HEK293T (cell line): ENCODE measurements around the gene RSPH3.

Experiments used
- CTCF ChIA-PET: fragments of 350-600 bp; formaldehyde crosslinking; extraction: SDS; loops from one replicate; lab custom pipeline; 2021; ENCODE audit warnings: antibody characterized with exemption, inconsistent platforms; lab: Yijun Ruan, JAX
- POLR2A ChIA-PET: fragments of 350-600 bp; formaldehyde crosslinking; extraction: SDS; loops from one replicate; lab custom pipeline; 2020; ENCODE audit warnings: antibody characterized with exemption, inconsistent platforms; lab: Yijun Ruan, JAX
- DNase-seq: peaks from one replicate; pipeline ENCODE4 v3.0.0; 2012; ENCODE audit warnings: mixed read lengths; ENCODE audit errors: extremely low spot score
- ARNT ChIP-seq: fragments of 450-650 bp; IDR thresholded peaks from 2 replicates; pipeline ENCODE4 v1.6.1; 2017; ENCODE audit warnings: mild to moderate bottlenecking
- BHLHE40 ChIP-seq: fragments of 450-650 bp; IDR thresholded peaks from 2 replicates; pipeline ENCODE4 v1.6.1; 2016; ENCODE audit warnings: mild to moderate bottlenecking, moderate library complexity, borderline replicate concordance
- CTBP1 ChIP-seq: fragments of 450-650 bp; IDR thresholded peaks from 2 replicates; pipeline ENCODE4 v1.6.1; 2016; ENCODE audit warnings: borderline replicate concordance
- ELF4 ChIP-seq: fragments of 450-650 bp; IDR thresholded peaks from 2 replicates; pipeline ENCODE4 v1.6.1; 2017; ENCODE audit warnings: antibody characterized with exemption
- FOXA1 ChIP-seq: fragments of 450-650 bp; IDR thresholded peaks from 2 replicates; pipeline ENCODE4 v1.6.1; 2016; ENCODE audit warnings: mild to moderate bottlenecking
- FOXK2 ChIP-seq: fragments of 450-650 bp; IDR thresholded peaks from 2 replicates; pipeline ENCODE4 v1.6.1; 2016; ENCODE audit warnings: mild to moderate bottlenecking
- FOXM1 ChIP-seq: fragments of 450-650 bp; IDR thresholded peaks from 2 replicates; pipeline ENCODE4 v1.6.1; 2017; ENCODE audit warnings: mild to moderate bottlenecking, borderline replicate concordance
- HDGF ChIP-seq: fragments of 450-650 bp; IDR thresholded peaks from 2 replicates; pipeline ENCODE4 v1.6.1; 2017; ENCODE audit warnings: antibody characterized with exemption, borderline replicate concordance
- L3MBTL2 ChIP-seq: fragments of 450-650 bp; conservative IDR thresholded peaks from 2 replicates; pipeline ENCODE4 v1.6.1; 2016; ENCODE audit warnings: mild to moderate bottlenecking
- LEF1 ChIP-seq: fragments of 450-650 bp; IDR thresholded peaks from 2 replicates; pipeline ENCODE4 v1.6.1; 2017; ENCODE audit warnings: mild to moderate bottlenecking, borderline replicate concordance
- NFRKB ChIP-seq: fragments of 450-650 bp; IDR thresholded peaks from 2 replicates; pipeline ENCODE4 v1.6.1; 2016; ENCODE audit warnings: mild to moderate bottlenecking, moderate library complexity
- PKNOX1 ChIP-seq: fragments of 450-650 bp; IDR thresholded peaks from 2 replicates; pipeline ENCODE4 v1.6.1; 2016
- SP1 ChIP-seq: fragments of 450-650 bp; IDR thresholded peaks from 2 replicates; pipeline ENCODE4 v1.6.1; 2017
- SUZ12 ChIP-seq: fragments of 450-650 bp; IDR thresholded peaks from 2 replicates; pipeline ENCODE4 v1.6.1; 2016; ENCODE audit warnings: mild to moderate bottlenecking
- TARDBP ChIP-seq: fragments of 450-650 bp; IDR thresholded peaks from 2 replicates; pipeline ENCODE4 v1.6.1; 2016
- ZNF384 ChIP-seq: fragments of 450-650 bp; IDR thresholded peaks from 2 replicates; pipeline ENCODE4 v1.6.1; 2016

The RSPH3 gene

DNA sequence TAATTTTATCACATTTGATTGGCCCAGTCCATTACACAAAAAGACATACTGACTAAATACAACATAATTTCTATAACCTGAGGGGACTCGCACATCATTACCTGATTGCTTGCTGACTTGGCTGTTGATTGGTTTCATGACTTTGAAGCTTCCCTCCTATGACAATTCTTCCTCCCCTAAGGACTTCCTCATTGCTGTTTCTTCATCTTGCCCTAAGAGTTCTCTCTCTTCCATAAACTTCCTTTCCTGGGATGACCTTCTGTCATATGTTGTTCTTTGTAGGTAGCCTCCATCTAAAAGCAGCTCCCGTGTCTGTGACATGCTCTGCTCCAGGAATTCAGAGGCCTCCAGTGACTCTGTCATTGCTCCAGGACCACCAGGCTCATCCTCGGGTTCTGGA is 22.6 kb downstream of the RSPH3 start:
- ChIA-PET POLR2A (no interaction called here), CTCF (interaction anchor here (1.1 to 1.2 kb wide), 2 partner anchors 184 to 258 kb away, joined by 3 read pairs; no protein-coding TSS in a partner anchor)
- TF ChIP-seq CTBP1 (no peak), HDGF (no peak), NFRKB (no peak), LEF1 (no peak), SUZ12 (no peak)
- DNase-seq, result no peak

GRCh38 chr6:158972241-158973233 is 27.5 kb downstream of the RSPH3 start:
- DNase-seq, result peak; percentile 44
- TF ChIP-seq BHLHE40 (no peak), FOXM1 (no peak), FOXK2 (no peak), TARDBP (no peak), ZNF384 (no peak), L3MBTL2 (no peak), SP1 (no peak), NFRKB (no peak)
- POLR2A ChIA-PET, result no interaction called here
- CTCF ChIA-PET, result interaction anchor here (0.6 to 1.7 kb wide), 9 partner anchors 14 to 271 kb away, joined by 3 to 7 read pairs (median 4); no protein-coding TSS in a partner anchor

DNA sequence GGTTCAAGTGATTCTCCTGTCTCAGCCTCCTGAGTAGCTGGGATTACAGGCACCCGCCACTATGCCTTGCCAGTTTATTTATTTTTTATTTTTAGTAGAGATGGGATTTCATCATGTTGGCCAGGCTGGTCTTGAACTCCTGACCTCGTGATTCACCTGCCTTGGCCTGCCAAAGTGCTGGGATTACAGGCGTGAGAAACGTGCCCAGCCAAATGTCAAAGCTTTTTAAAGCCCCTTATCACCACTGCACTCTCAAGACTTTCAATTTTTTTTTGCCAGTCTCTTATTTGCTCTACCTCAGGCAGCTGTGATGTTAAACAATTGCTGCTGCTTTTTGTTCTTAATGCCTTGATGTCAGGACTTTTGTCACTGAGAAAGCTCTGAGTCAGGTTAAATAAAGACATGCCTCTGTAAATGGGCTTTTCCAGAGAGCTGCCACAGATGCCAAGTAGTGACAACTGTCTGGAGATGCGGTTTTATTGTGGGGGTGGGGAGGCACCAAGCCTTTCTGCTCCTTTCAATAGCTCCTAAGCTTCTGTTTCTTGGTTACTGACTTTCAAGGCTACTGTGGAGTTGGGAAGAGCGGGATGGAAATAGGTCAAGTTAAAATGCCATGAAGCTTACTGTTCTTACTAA is 29.2 kb downstream of the RSPH3 start:
- CTCF ChIA-PET, result interaction anchor here (1.1 to 1.6 kb wide), 3 partner anchors 11 to 252 kb away, joined by 3 to 4 read pairs (median 4); no protein-coding TSS in a partner anchor
- DNase-seq, result no peak
- POLR2A ChIA-PET, result no interaction called here
- TF ChIP-seq SP1 (no peak), FOXM1 (no peak), BHLHE40 (no peak), TARDBP (no peak), CTBP1 (no peak), PKNOX1 (no peak), L3MBTL2 (no peak), LEF1 (no peak)

DNA sequence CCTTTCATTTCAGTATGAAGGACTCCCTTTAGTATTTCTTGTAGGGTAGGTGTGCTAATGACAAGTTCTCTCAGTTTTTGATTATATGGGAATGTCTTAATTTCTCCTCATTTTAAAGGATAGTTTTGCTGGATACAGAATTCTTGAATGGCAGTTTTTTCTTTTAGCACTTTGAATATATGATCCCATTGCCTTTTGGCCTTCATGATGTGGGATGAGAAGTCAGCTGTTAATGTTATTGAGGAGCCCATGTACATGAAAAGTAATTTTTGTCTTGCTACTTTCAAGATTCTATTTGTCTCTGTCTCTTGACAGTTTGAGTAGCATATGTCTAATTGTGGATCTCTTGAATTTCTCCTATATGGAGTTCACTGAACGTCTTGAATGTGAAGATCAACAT is 30.9 kb downstream of the RSPH3 start:
- ChIA-PET POLR2A (no interaction called here), CTCF (no interaction called here)
- no peak for TF ChIP-seq SP1
- TF ChIP-seq ARNT, result no peak
- TF ChIP-seq ELF4, result no peak
- TF ChIP-seq SUZ12, result no peak
- TF ChIP-seq FOXK2, result no peak
- no peak for TF ChIP-seq BHLHE40
- no peak for TF ChIP-seq NFRKB
- TF ChIP-seq LEF1, result no peak
- TF ChIP-seq PKNOX1, result no peak
- TF ChIP-seq FOXM1, result no peak
- no peak for TF ChIP-seq ZNF384
- TF ChIP-seq L3MBTL2, result no peak
- TF ChIP-seq HDGF, result no peak
- TF ChIP-seq TARDBP, result no peak
- DNase-seq, result no peak

GRCh38 chr6:158963020-158963808 is 36.8 kb downstream of the RSPH3 start:
- ChIA-PET POLR2A (no interaction called here), CTCF (interaction anchor here (0.7 kb wide), 1 partner anchor 133 kb away, joined by 4 read pairs; no protein-coding TSS in a partner anchor)
- DNase-seq, result no peak
- TF ChIP-seq NFRKB (no peak), L3MBTL2 (no peak), TARDBP (no peak), FOXA1 (no peak), SP1 (no peak), ARNT (no peak), CTBP1 (no peak), SUZ12 (no peak), FOXM1 (no peak), ELF4 (no peak), BHLHE40 (no peak), PKNOX1 (no peak), ZNF384 (no peak), FOXK2 (no peak), HDGF (no peak), LEF1 (no peak)
